Measurements from ENCODE around the gene FBXL16.

- TF ChIP-seq POLR2AphosphoS5 (IDR thresholded peaks at IDR 0.05; ENCODE audit: low read depth, low read length) (no peak), POLR2A (IDR thresholded peaks at IDR 0.05; ENCODE audit: low read depth, low read length) (no peak; the same call in 1 of the 2 replicates)
These were observed 20.5 kb upstream of the FBXL16 start for GRCh38 chr16:726188-726437.
